ENCODE data around the gene POLR1F.
"Not testable (repeated sequence)": the region's sequence is repeated elsewhere in the genome, so short reads cannot be mapped to it uniquely, and the experiment has no call there.

POLR1F gene

GRCh38 chr7:19708397-19709248 lies at the start of gene POLR1F:
Gene POLR1F (minus strand): TSS chr7:19709037. CDS start chr7:19709016, 21 bp downstream.
- peak; percentile 83 to 86 for DNase-seq

GRCh38 chr7:19754521-19755116 lies 45.8 kb upstream of the POLR1F start:
- DNase-seq, result peak; percentile 25 to 55

GRCh38 chr7:19752020-19752419 lies 43.2 kb upstream of the POLR1F start:
- DNase-seq, result no peak

GRCh38 chr7:19749658-19750057 lies 40.8 kb upstream of the POLR1F start:
- no peak for DNase-seq

- peak; percentile 20 to 29 for DNase-seq
Observed at GRCh38 chr7:19747740-19748339, 39.0 kb upstream of the POLR1F start.

- DNase-seq, result no peak
Observed at GRCh38 chr7:19744075-19744474, 35.2 kb upstream of the POLR1F start.

- no peak for DNase-seq
Observed at GRCh38 chr7:19728716-19729115, 19.9 kb upstream of the POLR1F start.

- DNase-seq, result no peak
Observed at GRCh38 chr7:19725770-19726169, 16.9 kb upstream of the POLR1F start.

GRCh38 chr7:19715499-19715898 lies 6.7 kb upstream of the POLR1F start:
- no peak for DNase-seq

GRCh38 chr7:19713676-19714075 lies 4.8 kb upstream of the POLR1F start:
- peak; percentile 58 to 66 for DNase-seq

GRCh38 chr7:19709249-19709578 lies 377 bp upstream of the POLR1F start:
- DNase-seq, result no peak

GRCh38 chr7:19707240-19707639 lies 1.6 kb downstream of the POLR1F start:
- DNase-seq, result no peak

- no peak for DNase-seq
Observed at GRCh38 chr7:19705663-19706062, 3.2 kb downstream of the POLR1F start.

- no peak for DNase-seq
Observed at GRCh38 chr7:19701471-19701870, 7.4 kb downstream of the POLR1F start.

- DNase-seq, result no peak
Observed at GRCh38 chr7:19700936-19701335, 7.9 kb downstream of the POLR1F start.

GRCh38 chr7:19698331-19698730 lies 10.5 kb downstream of the POLR1F start:
- no peak for DNase-seq

GRCh38 chr7:19696926-19697325 lies 11.9 kb downstream of the POLR1F start:
- no peak for DNase-seq

GRCh38 chr7:19692111-19692828 lies 16.6 kb downstream of the POLR1F start:
- no peak for DNase-seq

- no peak for DNase-seq
Observed at GRCh38 chr7:19690736-19691135, 18.1 kb downstream of the POLR1F start.

GRCh38 chr7:19689130-19689529 lies 19.7 kb downstream of the POLR1F start:
- DNase-seq, result not testable (repeated sequence)

GRCh38 chr7:19681596-19681995 lies 27.2 kb downstream of the POLR1F start:
- no peak for DNase-seq

- DNase-seq, result peak; percentile 14 to 26
Observed at GRCh38 chr7:19677180-19677579, 31.7 kb downstream of the POLR1F start.

- DNase-seq, result no peak
Observed at GRCh38 chr7:19675816-19676215, 33.0 kb downstream of the POLR1F start.
